ENCODE data around the gene PGM5.
"Not testable (repeated sequence)": the region's sequence is repeated elsewhere in the genome, so short reads cannot be mapped to it uniquely, and the experiment has no call there.

GRCh38 chr9:68343992-68344391, 12.4 kb upstream of the PGM5 start:
- TF ChIP-seq CTCF (IDR thresholded peaks at IDR 0.05); POLR2A (IDR thresholded peaks at IDR 0.05); POLR2AphosphoS5 (IDR thresholded peaks at IDR 0.05; ENCODE audit: insufficient read depth in 1 of 2, low read depth in 1 of 2): not testable (repeated sequence)
